Activated CD4-positive, alpha-beta T cell treated with anti-CD3 and anti-CD28 coated beads for 24 hours (primary cell): Measurements from ENCODE around the gene IRGQ.
"Not testable (repeated sequence)": the region's sequence is repeated elsewhere in the genome, so short reads cannot be mapped to it uniquely, and the experiment has no call there.

Experiments
- DNase-seq, 2 donors: peaks; one replicate each; pipeline ENCODE4 v3.0.0-alpha.2; 2020; ENCODE audit warnings: low read depth in 2 of 2

The IRGQ gene

GRCh38 chr19:43598445-43599240, 2.7 kb upstream of the IRGQ start:
- no peak for DNase-seq

GRCh38 chr19:43597876-43598275, 1.9 kb upstream of the IRGQ start:
- no peak for DNase-seq

GRCh38 chr19:43596842-43597461, 1.0 kb upstream of the IRGQ start:
- DNase-seq, result no peak

DNA sequence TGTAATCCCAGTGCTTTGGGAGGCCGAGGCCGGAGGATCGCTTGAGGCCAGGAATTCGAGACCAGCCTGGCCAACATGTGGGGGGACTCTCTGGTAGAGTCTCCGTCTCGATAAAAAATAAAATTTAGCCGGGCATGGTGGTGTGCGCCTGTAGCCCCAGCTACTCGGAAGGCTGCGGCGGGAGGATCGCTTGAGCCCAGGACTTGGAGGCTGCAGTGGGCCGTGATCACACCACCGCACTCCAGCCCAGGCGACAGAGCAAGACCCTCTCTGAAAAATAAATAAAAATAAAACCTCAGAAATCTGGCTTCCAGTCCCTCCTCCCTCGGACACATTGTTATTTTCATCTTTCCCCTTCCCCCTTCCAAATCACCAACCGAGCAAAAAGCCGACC, 332 bp downstream of the IRGQ start:
- DNase-seq, result no peak

- peak; percentile 47 to 56 for DNase-seq
Observed at GRCh38 chr19:43594710-43595604, 977 bp downstream of the IRGQ start.

DNA sequence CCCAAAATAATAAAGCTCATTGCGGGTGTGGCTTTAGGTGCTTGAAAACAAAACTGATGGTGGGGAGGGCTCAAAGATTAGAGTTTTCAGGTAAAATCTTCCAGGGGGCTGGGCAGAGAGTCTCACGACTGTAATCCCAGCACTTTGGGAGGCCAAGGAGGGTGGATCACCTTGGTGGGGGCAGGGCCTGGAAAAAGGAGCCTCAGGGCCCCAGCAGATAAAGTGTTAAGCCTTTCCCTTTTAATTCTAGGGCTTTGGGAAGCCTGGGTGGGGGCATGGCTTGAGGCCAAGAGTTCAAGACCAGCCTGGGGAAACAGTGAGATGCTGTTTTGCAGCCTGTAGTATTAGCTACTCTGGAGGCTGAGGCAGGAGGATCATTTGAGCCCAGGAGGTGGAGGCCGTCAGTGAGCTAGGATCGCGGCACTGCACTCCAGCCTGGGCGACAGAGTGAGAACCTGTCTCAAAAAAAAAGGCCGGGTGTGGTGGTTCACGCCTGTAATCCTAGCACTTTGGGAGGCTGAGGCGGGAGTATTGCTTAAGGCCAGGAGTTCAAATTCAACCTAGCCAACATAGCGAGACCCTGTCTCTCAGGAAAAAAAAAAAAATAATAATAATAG, 1.7 kb downstream of the IRGQ start:
- no peak for DNase-seq

- DNase-seq, result no peak
Observed at GRCh38 chr19:43592800-43593350, 3.1 kb downstream of the IRGQ start.

GRCh38 chr19:43591904-43592772, 3.8 kb downstream of the IRGQ start:
- no peak for DNase-seq

GRCh38 chr19:43589678-43590077, 6.3 kb downstream of the IRGQ start:
- no peak for DNase-seq

DNA sequence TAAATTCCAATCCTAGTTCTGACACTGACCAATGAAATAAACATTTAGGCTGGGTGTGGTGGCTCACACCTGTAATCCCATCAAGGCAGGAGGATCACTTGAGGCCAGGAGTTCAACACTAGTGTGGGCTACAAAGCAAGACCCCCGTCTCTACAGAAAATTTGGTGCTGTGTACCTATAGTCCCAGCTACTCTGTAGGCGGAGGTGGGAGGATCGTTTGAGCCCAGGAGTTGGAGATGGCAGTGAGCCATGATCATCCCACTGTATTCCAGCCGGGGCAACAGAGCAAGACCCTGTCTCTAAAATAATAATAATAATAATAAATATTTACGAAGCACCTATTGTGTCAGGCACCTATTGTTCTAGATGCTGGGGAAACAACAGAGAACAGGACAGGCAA, 6.7 kb downstream of the IRGQ start:
- DNase-seq, result no peak

DNA sequence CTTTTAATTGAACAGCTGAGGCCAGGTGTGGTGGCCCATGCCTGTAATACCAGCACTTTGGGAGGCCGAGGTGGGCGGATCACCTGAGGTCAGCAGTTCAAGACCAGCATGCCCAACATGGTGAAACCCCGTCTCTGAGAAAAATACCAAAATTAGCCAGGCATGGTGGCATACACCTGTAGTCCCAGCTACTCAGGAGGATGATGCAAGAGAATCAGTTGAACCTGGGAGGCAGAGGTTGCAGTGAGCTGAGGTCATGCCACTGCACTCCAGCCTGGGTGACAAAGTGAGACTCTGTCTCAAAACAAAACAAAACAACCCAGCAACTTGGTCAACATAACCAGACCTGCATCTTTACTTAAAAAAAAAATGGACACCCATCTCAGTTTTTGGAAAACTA, 8.9 kb downstream of the IRGQ start:
- not testable (repeated sequence) for DNase-seq

DNA sequence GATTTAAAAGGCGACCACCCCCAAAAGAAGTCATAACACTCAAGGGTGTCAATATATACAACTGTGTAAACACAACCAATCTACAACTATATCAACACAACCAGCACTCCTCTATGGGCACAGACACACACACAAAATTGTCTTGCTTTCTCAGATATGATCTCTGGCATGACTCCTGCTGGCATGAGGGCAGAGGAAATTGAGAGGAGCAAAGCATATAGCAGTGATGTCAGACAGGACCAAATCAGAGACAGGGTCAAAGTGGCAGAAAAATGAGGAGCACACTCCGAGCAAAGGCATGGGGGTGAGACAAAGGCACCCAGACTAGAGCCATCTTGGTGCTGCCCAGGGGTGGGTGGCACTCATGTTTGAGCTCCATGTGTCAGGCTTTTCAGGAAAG, 9.6 kb downstream of the IRGQ start:
- DNase-seq, result no peak

DNA sequence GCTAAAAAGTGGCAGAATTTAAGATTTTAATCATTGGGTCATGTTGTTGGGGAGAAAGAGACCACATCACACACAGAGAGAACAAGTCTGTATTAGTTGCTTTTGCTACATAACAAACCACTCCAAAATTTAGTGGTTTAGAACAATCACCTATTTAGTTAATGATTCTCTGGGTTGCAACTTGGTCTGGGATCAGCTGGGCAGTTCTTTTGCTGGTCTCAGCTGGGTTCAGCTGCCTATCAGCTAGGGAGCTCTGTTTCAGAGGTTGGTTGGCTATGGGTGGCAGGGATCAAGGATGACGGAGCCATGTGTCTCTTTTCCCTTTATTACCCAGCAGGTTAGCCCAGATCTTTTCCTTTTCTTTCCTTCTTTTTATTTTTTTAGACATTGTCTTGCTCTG, 11.4 kb downstream of the IRGQ start:
- no peak for DNase-seq

GRCh38 chr19:43582495-43582894, 13.4 kb downstream of the IRGQ start:
- DNase-seq, result no peak

DNA sequence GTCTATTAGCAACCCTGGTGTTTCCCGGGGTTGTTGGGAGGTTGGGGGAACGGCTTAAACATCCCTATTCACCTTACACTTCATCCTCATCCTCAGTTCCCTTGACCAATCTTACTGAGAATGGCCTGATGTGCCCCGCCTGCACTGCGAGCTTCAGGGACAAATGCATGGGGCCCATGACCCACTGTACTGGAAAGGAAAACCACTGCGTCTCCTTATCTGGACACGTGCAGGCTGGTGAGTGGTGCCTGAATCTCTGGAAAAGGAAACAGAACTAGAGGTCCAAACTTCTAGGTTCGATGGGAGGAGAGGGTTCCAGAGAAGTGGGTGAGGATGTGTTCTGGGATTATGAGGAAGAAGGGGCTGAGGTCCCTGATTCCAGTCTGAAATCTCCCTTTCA, 14.5 kb downstream of the IRGQ start:
- no peak for DNase-seq

DNA sequence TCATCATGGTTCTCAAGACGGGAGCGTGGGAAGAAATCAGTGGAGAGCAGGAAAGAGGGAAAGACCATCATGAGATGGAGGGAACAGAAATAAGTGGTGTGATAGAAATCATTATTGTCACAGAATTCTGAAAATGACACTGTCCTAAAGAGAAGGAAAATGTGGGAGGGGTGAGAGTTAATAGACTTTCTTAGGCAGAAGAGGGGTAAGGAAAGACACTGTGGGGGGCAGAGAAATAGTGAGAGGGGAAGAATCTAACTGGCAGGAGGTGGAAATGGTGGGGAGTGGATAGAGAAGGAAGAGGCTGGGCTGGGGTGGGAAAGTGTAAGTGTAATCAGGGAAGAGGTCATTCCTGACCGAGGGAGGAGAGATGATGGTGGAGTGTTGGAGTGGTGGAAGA, 17.1 kb downstream of the IRGQ start:
- DNase-seq, result no peak

GRCh38 chr19:43575955-43576878, 19.7 kb downstream of the IRGQ start:
- no peak for DNase-seq

GRCh38 chr19:43575156-43575950, 20.6 kb downstream of the IRGQ start, which contains the start of the genes PINLYP and XRCC1:
Gene PINLYP, plus strand, starts transcription at chr19:43575801. Its CDS starts 1,391 bp downstream, at chr19:43577192.
Gene XRCC1, minus strand, starts transcription at chr19:43575527. Its CDS starts 69 bp downstream, at chr19:43575458.
- DNase-seq, result peak; percentile 92 to 95
